ENCODE results near the gene AUTS2. TPM values are rescaled to one million over a fixed set of nuclear protein-coding genes. Genes with fewer than 3 reads are reported as not detected.

AUTS2 gene
- total and polyA plus RNA-seq, 4 donors: 4.9 to 24.4 (median 7.0) TPM

DNA sequence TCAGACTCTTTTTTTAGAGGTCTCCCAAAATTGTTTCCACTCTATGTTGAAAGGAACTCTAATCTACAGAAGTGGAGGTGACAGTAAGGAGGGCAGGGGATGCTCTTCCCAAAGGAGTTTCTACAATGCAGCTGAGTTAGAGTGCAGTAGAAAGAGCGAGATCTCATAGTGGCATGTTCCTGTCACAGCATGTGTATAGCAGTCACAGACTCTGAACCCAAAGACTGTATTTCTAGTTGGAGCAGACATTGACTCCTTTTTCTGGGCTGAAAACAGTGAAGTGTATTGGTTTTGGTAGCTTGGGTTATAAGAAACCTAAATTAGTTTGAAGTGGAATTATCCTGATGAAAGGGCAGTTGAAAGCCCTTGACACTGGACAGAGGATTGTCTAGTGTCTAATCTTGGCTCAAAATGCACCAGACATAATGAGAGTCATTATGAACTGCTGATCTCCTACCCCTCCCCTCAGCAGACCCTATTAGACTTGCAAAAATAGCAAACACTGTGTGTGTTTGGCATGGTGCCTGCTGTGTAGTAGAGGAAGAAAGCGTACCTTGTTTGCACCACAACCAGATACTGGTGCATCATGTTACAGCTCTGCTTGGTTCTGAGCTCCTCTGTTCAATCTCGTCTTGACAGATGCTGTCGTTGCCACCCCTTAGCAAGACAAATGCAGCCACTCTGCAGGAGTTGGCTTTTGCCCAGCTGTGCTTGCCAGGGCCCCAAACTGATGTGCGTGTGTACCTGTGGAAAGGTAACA is 336.0 kb downstream of the AUTS2 start:
- H3K27me3 ChIP-seq (ENCODE audit: control insufficient read depth in 4 of 4, insufficient read depth in 4 of 4, low read length in 3 of 4): no peaks in the 10 kb centered on the region
- no peak for TF ChIP-seq RXRA (IDR thresholded peaks at IDR 0.05)
- TF ChIP-seq FOXA1 (IDR thresholded peaks at IDR 0.05): no peak
- TF ChIP-seq, protein P1, sequence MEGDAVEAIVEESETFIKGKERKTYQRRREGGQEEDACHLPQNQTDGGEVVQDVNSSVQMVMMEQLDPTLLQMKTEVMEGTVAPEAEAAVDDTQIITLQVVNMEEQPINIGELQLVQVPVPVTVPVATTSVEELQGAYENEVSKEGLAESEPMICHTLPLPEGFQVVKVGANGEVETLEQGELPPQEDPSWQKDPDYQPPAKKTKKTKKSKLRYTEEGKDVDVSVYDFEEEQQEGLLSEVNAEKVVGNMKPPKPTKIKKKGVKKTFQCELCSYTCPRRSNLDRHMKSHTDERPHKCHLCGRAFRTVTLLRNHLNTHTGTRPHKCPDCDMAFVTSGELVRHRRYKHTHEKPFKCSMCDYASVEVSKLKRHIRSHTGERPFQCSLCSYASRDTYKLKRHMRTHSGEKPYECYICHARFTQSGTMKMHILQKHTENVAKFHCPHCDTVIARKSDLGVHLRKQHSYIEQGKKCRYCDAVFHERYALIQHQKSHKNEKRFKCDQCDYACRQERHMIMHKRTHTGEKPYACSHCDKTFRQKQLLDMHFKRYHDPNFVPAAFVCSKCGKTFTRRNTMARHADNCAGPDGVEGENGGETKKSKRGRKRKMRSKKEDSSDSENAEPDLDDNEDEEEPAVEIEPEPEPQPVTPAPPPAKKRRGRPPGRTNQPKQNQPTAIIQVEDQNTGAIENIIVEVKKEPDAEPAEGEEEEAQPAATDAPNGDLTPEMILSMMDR (IDR thresholded peaks at IDR 0.05; ENCODE audit: low read depth, low read length, missing input control): no peak
- no peak for TF ChIP-seq TAF1 (conservative IDR thresholded peaks at IDR 0.05)
- no peak for TF ChIP-seq FOXA2 (IDR thresholded peaks at IDR 0.05)
- no peak for TF ChIP-seq RAD21 (IDR thresholded peaks at IDR 0.05)
- TF ChIP-seq, protein P2, sequence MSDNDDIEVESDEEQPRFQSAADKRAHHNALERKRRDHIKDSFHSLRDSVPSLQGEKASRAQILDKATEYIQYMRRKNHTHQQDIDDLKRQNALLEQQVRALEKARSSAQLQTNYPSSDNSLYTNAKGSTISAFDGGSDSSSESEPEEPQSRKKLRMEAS (IDR thresholded peaks at IDR 0.05): no peak
- no peak for TF ChIP-seq NR2F2 (IDR thresholded peaks at IDR 0.05)
- TF ChIP-seq JUND (IDR thresholded peaks at IDR 0.05): no peak
- TF ChIP-seq GABPA (IDR thresholded peaks at IDR 0.05 in 1 of 2, conservative IDR thresholded peaks at IDR 0.05 in 1 of 2): no peak
- TF ChIP-seq, protein P3, sequence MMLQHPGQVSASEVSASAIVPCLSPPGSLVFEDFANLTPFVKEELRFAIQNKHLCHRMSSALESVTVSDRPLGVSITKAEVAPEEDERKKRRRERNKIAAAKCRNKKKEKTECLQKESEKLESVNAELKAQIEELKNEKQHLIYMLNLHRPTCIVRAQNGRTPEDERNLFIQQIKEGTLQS (IDR thresholded peaks at IDR 0.05): no peak
- no peak for TF ChIP-seq HNF4A (conservative IDR thresholded peaks at IDR 0.05)
- TF ChIP-seq, protein P4, sequence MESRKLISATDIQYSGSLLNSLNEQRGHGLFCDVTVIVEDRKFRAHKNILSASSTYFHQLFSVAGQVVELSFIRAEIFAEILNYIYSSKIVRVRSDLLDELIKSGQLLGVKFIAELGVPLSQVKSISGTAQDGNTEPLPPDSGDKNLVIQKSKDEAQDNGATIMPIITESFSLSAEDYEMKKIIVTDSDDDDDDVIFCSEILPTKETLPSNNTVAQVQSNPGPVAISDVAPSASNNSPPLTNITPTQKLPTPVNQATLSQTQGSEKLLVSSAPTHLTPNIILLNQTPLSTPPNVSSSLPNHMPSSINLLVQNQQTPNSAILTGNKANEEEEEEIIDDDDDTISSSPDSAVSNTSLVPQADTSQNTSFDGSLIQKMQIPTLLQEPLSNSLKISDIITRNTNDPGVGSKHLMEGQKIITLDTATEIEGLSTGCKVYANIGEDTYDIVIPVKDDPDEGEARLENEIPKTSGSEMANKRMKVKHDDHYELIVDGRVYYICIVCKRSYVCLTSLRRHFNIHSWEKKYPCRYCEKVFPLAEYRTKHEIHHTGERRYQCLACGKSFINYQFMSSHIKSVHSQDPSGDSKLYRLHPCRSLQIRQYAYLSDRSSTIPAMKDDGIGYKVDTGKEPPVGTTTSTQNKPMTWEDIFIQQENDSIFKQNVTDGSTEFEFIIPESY (IDR thresholded peaks at IDR 0.05): no peak
- TF ChIP-seq, protein P5, sequence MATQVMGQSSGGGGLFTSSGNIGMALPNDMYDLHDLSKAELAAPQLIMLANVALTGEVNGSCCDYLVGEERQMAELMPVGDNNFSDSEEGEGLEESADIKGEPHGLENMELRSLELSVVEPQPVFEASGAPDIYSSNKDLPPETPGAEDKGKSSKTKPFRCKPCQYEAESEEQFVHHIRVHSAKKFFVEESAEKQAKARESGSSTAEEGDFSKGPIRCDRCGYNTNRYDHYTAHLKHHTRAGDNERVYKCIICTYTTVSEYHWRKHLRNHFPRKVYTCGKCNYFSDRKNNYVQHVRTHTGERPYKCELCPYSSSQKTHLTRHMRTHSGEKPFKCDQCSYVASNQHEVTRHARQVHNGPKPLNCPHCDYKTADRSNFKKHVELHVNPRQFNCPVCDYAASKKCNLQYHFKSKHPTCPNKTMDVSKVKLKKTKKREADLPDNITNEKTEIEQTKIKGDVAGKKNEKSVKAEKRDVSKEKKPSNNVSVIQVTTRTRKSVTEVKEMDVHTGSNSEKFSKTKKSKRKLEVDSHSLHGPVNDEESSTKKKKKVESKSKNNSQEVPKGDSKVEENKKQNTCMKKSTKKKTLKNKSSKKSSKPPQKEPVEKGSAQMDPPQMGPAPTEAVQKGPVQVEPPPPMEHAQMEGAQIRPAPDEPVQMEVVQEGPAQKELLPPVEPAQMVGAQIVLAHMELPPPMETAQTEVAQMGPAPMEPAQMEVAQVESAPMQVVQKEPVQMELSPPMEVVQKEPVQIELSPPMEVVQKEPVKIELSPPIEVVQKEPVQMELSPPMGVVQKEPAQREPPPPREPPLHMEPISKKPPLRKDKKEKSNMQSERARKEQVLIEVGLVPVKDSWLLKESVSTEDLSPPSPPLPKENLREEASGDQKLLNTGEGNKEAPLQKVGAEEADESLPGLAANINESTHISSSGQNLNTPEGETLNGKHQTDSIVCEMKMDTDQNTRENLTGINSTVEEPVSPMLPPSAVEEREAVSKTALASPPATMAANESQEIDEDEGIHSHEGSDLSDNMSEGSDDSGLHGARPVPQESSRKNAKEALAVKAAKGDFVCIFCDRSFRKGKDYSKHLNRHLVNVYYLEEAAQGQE (IDR thresholded peaks at IDR 0.05): no peak
- TF ChIP-seq SP1 (IDR thresholded peaks at IDR 0.05): no peak
- no peak for TF ChIP-seq EGR1 (IDR thresholded peaks at IDR 0.05; ENCODE audit: low read depth in 2 of 2)
- no peak for DNase-seq (ENCODE audit: low spot score)
- no peak overlapping the region for H3K4me3 ChIP-seq (ENCODE audit: low read depth in 1 of 3, low read length in 3 of 3)
- no peaks in the 10 kb centered on the region for H3K36me3 ChIP-seq (ENCODE audit: control insufficient read depth in 4 of 4, insufficient read depth in 3 of 4, low read depth in 1 of 4, low read length in 3 of 4)
- H3K4me1 ChIP-seq (ENCODE audit: control insufficient read depth in 4 of 4, insufficient read depth in 4 of 4, low read length in 3 of 4): peaks cover 0 to 4% (median 0%) of the 10 kb centered on the region in 4 donors
- no peak overlapping the region for H3K27ac ChIP-seq (ENCODE audit: low read depth in 1 of 2, low read length in 2 of 2)
- no peaks in the 10 kb centered on the region for H3K9me3 ChIP-seq (ENCODE audit: control insufficient read depth in 4 of 4, low read length in 3 of 4)
- H3K9ac ChIP-seq (ENCODE audit: low read depth in 1 of 2, low read length in 2 of 2): no peak overlapping the region
- 87% methylated on average over 5 of the region's 5 CpGs for WGBS
